ENCODE data around the gene RHOC.

DNA sequence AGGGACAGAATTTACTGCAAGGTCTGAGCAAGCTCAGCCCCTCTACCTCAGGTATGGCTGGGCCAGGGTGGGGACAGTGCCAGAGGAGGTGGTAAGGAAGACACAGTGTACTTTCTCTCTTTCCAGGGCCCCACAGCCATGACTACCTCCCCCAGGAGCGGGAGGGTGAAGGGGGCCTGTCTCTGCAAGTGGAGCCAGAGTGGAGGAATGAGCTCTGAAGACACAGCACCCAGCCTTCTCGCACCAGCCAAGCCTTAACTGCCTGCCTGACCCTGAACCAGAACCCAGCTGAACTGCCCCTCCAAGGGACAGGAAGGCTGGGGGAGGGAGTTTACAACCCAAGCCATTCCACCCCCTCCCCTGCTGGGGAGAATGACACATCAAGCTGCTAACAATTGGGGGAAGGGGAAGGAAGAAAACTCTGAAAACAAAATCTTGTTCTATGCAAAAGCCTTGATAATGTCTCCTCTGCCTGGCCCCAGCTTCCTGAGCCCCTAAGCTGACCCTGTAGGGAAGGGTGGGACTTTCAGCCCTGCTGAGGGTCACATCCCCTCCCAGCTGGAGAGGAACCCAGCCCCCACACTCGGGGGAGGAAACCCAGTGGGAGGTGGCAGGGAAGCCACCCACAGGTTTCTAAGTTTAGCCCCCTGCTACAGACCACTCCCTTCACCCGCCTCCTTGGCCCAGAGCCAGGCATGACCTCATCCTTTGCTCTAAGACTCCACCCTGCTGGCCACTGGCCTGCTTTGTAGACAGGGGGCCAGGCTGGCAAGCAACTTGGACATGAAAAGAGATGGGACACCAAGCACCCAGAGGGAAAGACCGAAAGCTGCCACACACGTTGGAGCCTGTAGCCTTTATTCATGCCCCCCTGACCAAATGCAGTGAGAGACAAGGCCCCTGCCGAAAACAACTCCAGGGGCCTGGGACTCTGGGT is 6.4 kb downstream of the RHOC start:
- TF ChIP-seq, protein P1, sequence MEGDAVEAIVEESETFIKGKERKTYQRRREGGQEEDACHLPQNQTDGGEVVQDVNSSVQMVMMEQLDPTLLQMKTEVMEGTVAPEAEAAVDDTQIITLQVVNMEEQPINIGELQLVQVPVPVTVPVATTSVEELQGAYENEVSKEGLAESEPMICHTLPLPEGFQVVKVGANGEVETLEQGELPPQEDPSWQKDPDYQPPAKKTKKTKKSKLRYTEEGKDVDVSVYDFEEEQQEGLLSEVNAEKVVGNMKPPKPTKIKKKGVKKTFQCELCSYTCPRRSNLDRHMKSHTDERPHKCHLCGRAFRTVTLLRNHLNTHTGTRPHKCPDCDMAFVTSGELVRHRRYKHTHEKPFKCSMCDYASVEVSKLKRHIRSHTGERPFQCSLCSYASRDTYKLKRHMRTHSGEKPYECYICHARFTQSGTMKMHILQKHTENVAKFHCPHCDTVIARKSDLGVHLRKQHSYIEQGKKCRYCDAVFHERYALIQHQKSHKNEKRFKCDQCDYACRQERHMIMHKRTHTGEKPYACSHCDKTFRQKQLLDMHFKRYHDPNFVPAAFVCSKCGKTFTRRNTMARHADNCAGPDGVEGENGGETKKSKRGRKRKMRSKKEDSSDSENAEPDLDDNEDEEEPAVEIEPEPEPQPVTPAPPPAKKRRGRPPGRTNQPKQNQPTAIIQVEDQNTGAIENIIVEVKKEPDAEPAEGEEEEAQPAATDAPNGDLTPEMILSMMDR (IDR thresholded peaks at IDR 0.05; ENCODE audit: low read depth, low read length, missing input control) = no peak
- peak; percentile 96 for TF ChIP-seq NR2F2 (IDR thresholded peaks at IDR 0.05)
- TF ChIP-seq, protein P2, sequence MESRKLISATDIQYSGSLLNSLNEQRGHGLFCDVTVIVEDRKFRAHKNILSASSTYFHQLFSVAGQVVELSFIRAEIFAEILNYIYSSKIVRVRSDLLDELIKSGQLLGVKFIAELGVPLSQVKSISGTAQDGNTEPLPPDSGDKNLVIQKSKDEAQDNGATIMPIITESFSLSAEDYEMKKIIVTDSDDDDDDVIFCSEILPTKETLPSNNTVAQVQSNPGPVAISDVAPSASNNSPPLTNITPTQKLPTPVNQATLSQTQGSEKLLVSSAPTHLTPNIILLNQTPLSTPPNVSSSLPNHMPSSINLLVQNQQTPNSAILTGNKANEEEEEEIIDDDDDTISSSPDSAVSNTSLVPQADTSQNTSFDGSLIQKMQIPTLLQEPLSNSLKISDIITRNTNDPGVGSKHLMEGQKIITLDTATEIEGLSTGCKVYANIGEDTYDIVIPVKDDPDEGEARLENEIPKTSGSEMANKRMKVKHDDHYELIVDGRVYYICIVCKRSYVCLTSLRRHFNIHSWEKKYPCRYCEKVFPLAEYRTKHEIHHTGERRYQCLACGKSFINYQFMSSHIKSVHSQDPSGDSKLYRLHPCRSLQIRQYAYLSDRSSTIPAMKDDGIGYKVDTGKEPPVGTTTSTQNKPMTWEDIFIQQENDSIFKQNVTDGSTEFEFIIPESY (IDR thresholded peaks at IDR 0.05) = no peak

All from liver (tissue), 3 donors.